Uterus (tissue), 4 donors: ENCODE measurements around the gene HIPK4. TPM values are rescaled to one million over a fixed set of nuclear protein-coding genes. Genes with fewer than 3 reads are reported as not detected.
"Not testable (repeated sequence)": the region's sequence is repeated elsewhere in the genome, so short reads cannot be mapped to it uniquely, and the experiment has no call there.

Source experiments
- DNase-seq, 2 donors: peaks; one replicate each; pipeline ENCODE4 v3.0.0-alpha.2; 2019 to 2020
- H3K27ac ChIP-seq, 2 donors: fragments of 200-600 bp; sonication (generic); 1 replicate in 1 of 2; 2 replicates in 1 of 2; pipeline ENCODE4 v1.5.1; 2016 to 2018
- H3K27me3 ChIP-seq, 2 donors: fragments of 200-600 bp; sonication (generic); one replicate each; pipeline ENCODE4 v1.5.1; 2018 to 2019; ENCODE audit warnings: control low read depth in 1 of 2
- H3K36me3 ChIP-seq, 2 donors: fragments of 200-600 bp; sonication (generic); one replicate each; pipeline ENCODE4 v1.5.1; 2019; ENCODE audit warnings: control low read depth in 1 of 2
- H3K4me1 ChIP-seq, 2 donors: fragments of 200-600 bp; sonication (generic); one replicate each; pipeline ENCODE4 v1.5.1; 2018 to 2019; ENCODE audit warnings: control low read depth in 1 of 2
- H3K4me3 ChIP-seq, 2 donors: fragments of 200-600 bp; sonication (generic); 1 replicate in 1 of 2; 2 replicates in 1 of 2; pipeline ENCODE4 v1.5.1; 2018 to 2019; ENCODE audit warnings: mild to moderate bottlenecking in 1 of 2
- H3K9me3 ChIP-seq, 2 donors: fragments of 200-600 bp; sonication (generic); one replicate each; pipeline ENCODE4 v1.5.1; 2019; ENCODE audit warnings: control low read depth in 1 of 2
- CTCF ChIP-seq, 4 experiments: fragments of 200-600 bp in 2 of 4; fragments of 450-650 bp in 2 of 4; sonication (generic) in 2 of 4; IDR thresholded peaks; one replicate each; pipeline ENCODE4 v1.5.1; 2016 to 2019; ENCODE audit warnings: antibody characterized with exemption in 4 of 4, mild to moderate bottlenecking in 2 of 4, moderate library complexity in 1 of 4
- POLR2A ChIP-seq, 2 donors: fragments of 450-650 bp; IDR thresholded peaks; one replicate each; pipeline ENCODE4 v1.6.1; 2016; ENCODE audit warnings: antibody characterized with exemption in 2 of 2, mild to moderate bottlenecking in 1 of 2, moderate library complexity in 1 of 2
- intact Hi-C: fragments of 100-400 bp; cut with DNase I; formaldehyde crosslinking; loops from one replicate; pipeline ENCODE4 v1.15.1; 2023; ENCODE audit warnings: low total_unique reads
- total RNA-seq, 4 donors: library from RNA; depleted of rRNA in 3 of 4; stranded (reverse); fragments of >200 nt in 3 of 4; gene quantifications; one replicate each; pipeline versions ENCODE4 v1.1.0 to v1.2.4, GENCODE V29; 2014 to 2023
- donor health status: DM: yes; HTN: yes; CAD: no.

HIPK4 gene, protein sequence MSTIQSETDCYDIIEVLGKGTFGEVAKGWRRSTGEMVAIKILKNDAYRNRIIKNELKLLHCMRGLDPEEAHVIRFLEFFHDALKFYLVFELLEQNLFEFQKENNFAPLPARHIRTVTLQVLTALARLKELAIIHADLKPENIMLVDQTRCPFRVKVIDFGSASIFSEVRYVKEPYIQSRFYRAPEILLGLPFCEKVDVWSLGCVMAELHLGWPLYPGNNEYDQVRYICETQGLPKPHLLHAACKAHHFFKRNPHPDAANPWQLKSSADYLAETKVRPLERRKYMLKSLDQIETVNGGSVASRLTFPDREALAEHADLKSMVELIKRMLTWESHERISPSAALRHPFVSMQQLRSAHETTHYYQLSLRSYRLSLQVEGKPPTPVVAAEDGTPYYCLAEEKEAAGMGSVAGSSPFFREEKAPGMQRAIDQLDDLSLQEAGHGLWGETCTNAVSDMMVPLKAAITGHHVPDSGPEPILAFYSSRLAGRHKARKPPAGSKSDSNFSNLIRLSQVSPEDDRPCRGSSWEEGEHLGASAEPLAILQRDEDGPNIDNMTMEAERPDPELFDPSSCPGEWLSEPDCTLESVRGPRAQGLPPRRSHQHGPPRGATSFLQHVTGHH
- total RNA-seq: under 1 TPM in 2 of 4 donors, not detected in 2; 0.40 to 0.48 TPM

GRCh38 chr19:40390084-40390742 lies at the start of gene HIPK4:
Gene HIPK4, minus strand, starts transcription at chr19:40390181. Its CDS starts 279 bp downstream, at chr19:40389902.
- intact Hi-C loops: no loop called here
- DNase-seq: no peak

DNA sequence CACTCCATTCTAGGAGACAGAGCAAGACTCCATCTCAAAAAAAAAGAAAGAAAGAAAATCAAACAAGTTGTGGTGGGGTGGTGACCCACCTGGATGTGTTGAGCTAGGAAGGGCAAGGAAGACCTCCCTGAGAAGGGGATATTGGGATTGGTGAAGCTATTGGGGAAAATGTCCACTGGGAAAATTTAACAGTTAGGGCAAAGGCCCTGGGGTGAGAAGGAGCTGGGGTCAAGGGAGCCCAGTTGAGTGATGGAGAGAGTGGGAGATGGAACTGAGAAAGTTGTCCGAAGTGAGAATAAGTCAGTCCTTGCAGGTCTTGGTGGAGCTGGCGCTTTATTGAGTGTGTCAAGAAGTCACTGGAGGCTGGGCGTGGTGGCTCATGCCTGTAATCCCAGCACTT lies 48.3 kb upstream of the HIPK4 start:
- no peaks in the 10 kb centered on the region for H3K9me3 ChIP-seq
- intact Hi-C loops: no loop called here
- DNase-seq: no peak
- peaks cover 0 to 9% of the 10 kb centered on the region in 2 donors for H3K4me1 ChIP-seq
- TF ChIP-seq POLR2A (IDR thresholded peaks at IDR 0.05) (no peak), CTCF (IDR thresholded peaks at IDR 0.05) (no peak)
- no peaks in the 10 kb centered on the region for H3K27me3 ChIP-seq
- no peak overlapping the region for H3K4me3 ChIP-seq
- H3K36me3 ChIP-seq: no peaks in the 10 kb centered on the region
- H3K27ac ChIP-seq: no peak overlapping the region

More at GRCh38 chr19:40390084-40390742, at the start of gene HIPK4:
- TF ChIP-seq CTCF (IDR thresholded peaks at IDR 0.05): no peak
- no peak for TF ChIP-seq POLR2A (IDR thresholded peaks at IDR 0.05)
- Histone ChIP-seq H3K27ac (no peak within 1 kb of the TSS), H3K9me3 (no peaks in the 10 kb centered on the region), H3K27me3 (no peaks in the 10 kb centered on the region), H3K4me3 (no peak within 1 kb of the TSS), H3K36me3 (no peaks in the 10 kb centered on the region), H3K4me1 (no peaks in the 10 kb centered on the region)

DNA sequence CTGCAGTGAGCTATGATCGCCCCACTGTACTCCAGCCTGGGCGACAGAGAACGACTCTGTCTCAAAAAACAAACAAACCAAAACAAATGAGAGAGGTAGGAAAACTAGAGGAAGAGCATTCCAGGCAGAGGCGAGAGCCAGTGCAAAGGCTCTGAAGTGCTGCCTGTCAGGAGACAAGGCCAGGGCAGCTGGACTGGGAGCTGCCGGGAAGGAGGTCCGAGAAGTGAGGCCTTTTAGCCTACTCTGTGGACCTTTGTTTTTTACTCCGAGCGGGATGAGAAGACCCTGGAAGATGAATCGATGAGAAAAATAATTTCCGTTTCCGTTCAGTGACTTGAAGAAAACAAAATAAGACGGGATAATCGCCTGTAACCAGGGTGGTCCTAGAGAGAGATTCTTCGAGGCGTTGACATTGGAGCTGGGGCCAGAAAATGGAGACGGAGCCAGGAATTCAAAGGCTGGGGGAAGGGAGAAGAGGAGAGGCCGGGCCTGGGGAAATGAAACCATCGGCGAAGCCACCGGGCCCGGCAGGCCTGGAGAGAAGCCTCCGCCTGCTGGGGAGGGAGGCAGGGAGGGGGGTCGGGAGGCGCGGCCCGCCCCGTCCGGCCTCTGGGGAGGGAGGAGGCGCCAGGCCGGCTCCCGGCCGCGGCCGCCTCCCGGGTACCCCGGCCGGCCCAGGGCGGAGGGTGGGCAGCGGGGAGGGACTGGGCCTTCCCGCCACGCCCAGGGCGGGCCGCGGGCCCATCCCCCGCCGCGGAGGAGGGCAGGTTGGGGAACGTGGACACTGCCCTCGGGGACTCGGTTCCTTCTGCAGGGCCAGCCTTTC lies 43.6 kb upstream of the HIPK4 start:
- TF ChIP-seq POLR2A (IDR thresholded peaks at IDR 0.05) (peak; percentile 45 to 68), CTCF (IDR thresholded peaks at IDR 0.05) (no peak)
- Histone ChIP-seq H3K27me3 (no peaks in the 10 kb centered on the region), H3K27ac (peak overlapping the region; percentile 92 to 99), H3K9me3 (no peaks in the 10 kb centered on the region), H3K36me3 (no peaks in the 10 kb centered on the region), H3K4me3 (peak overlapping the region; percentile 38 to 46), H3K4me1 (peaks cover 0 to 3% of the 10 kb centered on the region in 2 donors)
- intact Hi-C loops: no loop called here
- DNase-seq: peak; percentile 90 to 92

- peak overlapping the region; percentile 92 to 99 for H3K27ac ChIP-seq
- intact Hi-C loops, H3K9me3 ChIP-seq, H3K36me3 ChIP-seq, H3K27me3 ChIP-seq, DNase-seq, H3K4me1 ChIP-seq: not testable (repeated sequence)
- H3K4me3 ChIP-seq: peak overlapping the region; percentile 38 to 46
Measured at GRCh38 chr19:40432760-40433159, 42.8 kb upstream of the HIPK4 start.

DNA sequence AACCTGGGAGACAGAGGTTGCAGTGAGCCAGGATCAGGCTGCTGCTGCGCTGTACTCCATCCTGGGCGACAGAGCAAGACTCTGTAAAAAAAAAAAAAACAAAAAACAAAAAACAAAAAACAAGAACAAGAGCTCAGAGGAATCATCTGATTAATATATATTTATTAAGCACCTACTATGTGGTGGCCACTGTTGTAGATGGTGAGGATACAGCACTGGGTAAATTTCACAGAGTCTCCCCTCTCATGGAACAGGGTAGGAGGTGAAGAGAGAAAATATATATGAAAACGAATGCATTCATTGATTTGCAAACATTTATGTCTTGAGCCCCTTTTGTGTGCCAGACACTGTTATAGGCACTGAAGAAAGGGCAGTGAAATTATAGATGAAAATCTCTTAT lies 41.7 kb upstream of the HIPK4 start:
- peak overlapping the region; percentile 92 to 99 for H3K27ac ChIP-seq
- H3K4me1 ChIP-seq: peaks cover 0 to 3% of the 10 kb centered on the region in 2 donors
- no peaks in the 10 kb centered on the region for H3K36me3 ChIP-seq
- intact Hi-C loops: no loop called here
- DNase-seq: no peak
- H3K9me3 ChIP-seq: no peaks in the 10 kb centered on the region
- TF ChIP-seq CTCF (IDR thresholded peaks at IDR 0.05) (no peak), POLR2A (IDR thresholded peaks at IDR 0.05) (no peak)
- no peaks in the 10 kb centered on the region for H3K27me3 ChIP-seq
- H3K4me3 ChIP-seq: no peak overlapping the region

DNA sequence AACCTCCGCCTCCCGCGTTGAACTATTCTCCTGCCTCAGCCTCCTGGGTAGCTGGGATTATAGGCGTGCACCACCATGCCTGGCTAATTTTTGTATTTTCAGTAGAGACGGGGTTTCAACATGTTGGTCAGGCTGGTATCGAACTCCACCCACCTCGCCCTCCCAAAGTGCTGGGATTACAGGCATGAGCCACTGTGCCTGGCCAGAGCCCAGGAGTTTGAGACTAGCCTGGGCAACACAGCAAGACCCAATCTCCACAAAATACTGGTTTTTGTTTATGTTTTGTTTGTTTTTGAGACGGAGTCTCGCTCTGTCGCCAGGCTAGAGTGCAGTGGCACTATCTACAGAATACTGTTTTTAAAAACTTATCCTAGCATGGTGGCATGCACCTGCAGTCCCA lies 40.3 kb upstream of the HIPK4 start:
- DNase-seq, H3K4me3 ChIP-seq, intact Hi-C loops, H3K27ac ChIP-seq, H3K36me3 ChIP-seq, H3K4me1 ChIP-seq, H3K27me3 ChIP-seq, H3K9me3 ChIP-seq: not testable (repeated sequence)

GRCh38 chr19:40428197-40428596 lies 38.2 kb upstream of the HIPK4 start:
- H3K9me3 ChIP-seq, H3K27me3 ChIP-seq, H3K4me3 ChIP-seq, intact Hi-C loops, H3K36me3 ChIP-seq, H3K27ac ChIP-seq, H3K4me1 ChIP-seq, DNase-seq: not testable (repeated sequence)
